IPS DF 4.7 (cell line): ENCODE measurements around the gene DUSP7.

Experiments used
- DNase-seq: peaks from one replicate; pipeline ENCODE4 v3.0.0-alpha.2; 2013; ENCODE audit warnings: low spot score; ENCODE audit errors: extremely low read depth

The DUSP7 gene

GRCh38 chr3:52056521-52056967, at the start of gene DUSP7:
Gene DUSP7 (minus strand): TSS chr3:52056571. CDS start chr3:52056366, 205 bp downstream.
- DNase-seq: no peak

- no peak for DNase-seq
Measured at GRCh38 chr3:52104684-52105640, 48.6 kb upstream of the DUSP7 start.

- no peak for DNase-seq
Measured at GRCh38 chr3:52102934-52103333, 46.6 kb upstream of the DUSP7 start.

GRCh38 chr3:52099001-52099401, 42.6 kb upstream of the DUSP7 start:
- no peak for DNase-seq

GRCh38 chr3:52097851-52098507, 41.6 kb upstream of the DUSP7 start:
- DNase-seq: no peak

GRCh38 chr3:52095990-52096775, 39.8 kb upstream of the DUSP7 start:
- DNase-seq: no peak

GRCh38 chr3:52094571-52095485, 38.5 kb upstream of the DUSP7 start:
- DNase-seq: no peak

GRCh38 chr3:52093756-52094545, 37.6 kb upstream of the DUSP7 start:
- DNase-seq: no peak

GRCh38 chr3:52092891-52093290, 36.5 kb upstream of the DUSP7 start:
- no peak for DNase-seq

GRCh38 chr3:52092271-52092660, 35.9 kb upstream of the DUSP7 start:
- no peak for DNase-seq

GRCh38 chr3:52091586-52092270, 35.4 kb upstream of the DUSP7 start:
- no peak for DNase-seq

- DNase-seq: no peak
Measured at GRCh38 chr3:52090933-52091468, 34.6 kb upstream of the DUSP7 start.

- no peak for DNase-seq
Measured at GRCh38 chr3:52090131-52090932, 34.0 kb upstream of the DUSP7 start.

GRCh38 chr3:52089691-52090090, 33.3 kb upstream of the DUSP7 start:
- no peak for DNase-seq

- no peak for DNase-seq
Measured at GRCh38 chr3:52088445-52089367, 32.3 kb upstream of the DUSP7 start.

- DNase-seq: no peak
Measured at GRCh38 chr3:52087731-52088130, 31.4 kb upstream of the DUSP7 start.
